CD4-positive, alpha-beta T cell (primary cell): ENCODE results near the gene OSCP1. TPM values are rescaled to one million over a fixed set of nuclear protein-coding genes. Genes with fewer than 3 reads are reported as not detected.
"Not testable (repeated sequence)": the region's sequence is repeated elsewhere in the genome, so short reads cannot be mapped to it uniquely, and the experiment has no call there.

ENCODE experiments used
- ATAC-seq: fragments of 200-7000 bp; cut with Tn5 transposase; one replicate; pipeline ENCODE4 v1.10.0; 2022; ENCODE audit warnings: mild to moderate bottlenecking; ENCODE audit not compliant: poor library complexity
- CTCF ChIA-PET: fragments of 350-600 bp; sonication (Branson Sonifier 250); formaldehyde crosslinking; loops from one replicate; lab custom pipeline; 2021; ENCODE audit warnings: antibody characterized with exemption, inconsistent platforms; lab: Charles Lee
- POLR2A ChIA-PET: fragments of 350-600 bp; sonication (Branson Sonifier 250); formaldehyde crosslinking; loops from one replicate; lab custom pipeline; 2021; ENCODE audit warnings: antibody characterized with exemption, inconsistent platforms; lab: Charles Lee
- DNase-seq, 14 experiments: peaks; one replicate each; pipeline ENCODE4 v3.0.0-alpha.2; 2013 to 2020; ENCODE audit warnings: mixed read lengths in 2 of 14
- H3K27ac ChIP-seq, 2 donors: one replicate each; pipeline versions ENCODE4 v1.5.1 to v1.7.0; 2013; ENCODE audit warnings: low read length in 2 of 2, low read depth in 1 of 2, mild to moderate bottlenecking in 1 of 2
- H3K27me3 ChIP-seq, 2 experiments: 1 replicate in 1 of 2; 2 replicates in 1 of 2; pipeline versions ENCODE4 v1.6.1 to v1.7.0; 2013; ENCODE audit warnings: low read length in 2 of 2, control low read depth in 1 of 2, mild to moderate bottlenecking in 1 of 2, moderate library complexity in 1 of 2; ENCODE audit not compliant: insufficient read depth in 2 of 2, control insufficient read depth in 1 of 2
- H3K36me3 ChIP-seq: one replicate; pipeline ENCODE4 v1.6.1; 2013; ENCODE audit warnings: low read length, control low read depth; ENCODE audit not compliant: insufficient read depth
- H3K4me1 ChIP-seq: one replicate; pipeline ENCODE4 v1.6.1; 2013; ENCODE audit warnings: low read length, control low read depth; ENCODE audit not compliant: insufficient read depth
- H3K4me3 ChIP-seq: one replicate; pipeline ENCODE4 v1.5.1; 2013; ENCODE audit warnings: mild to moderate bottlenecking, low read length, moderate library complexity
- H3K9me3 ChIP-seq, 2 experiments: 1 replicate in 1 of 2; 2 replicates in 1 of 2; pipeline versions ENCODE4 v1.6.1 to v1.7.0; 2013; ENCODE audit warnings: low read length in 2 of 2, mild to moderate bottlenecking in 2 of 2, control low read depth in 1 of 2, moderate library complexity in 1 of 2; ENCODE audit not compliant: control insufficient read depth in 1 of 2, insufficient read depth in 1 of 2
- H3K27ac Mint-ChIP-seq: one replicate; pipeline ENCODE4 v1.8.0; 2020; ENCODE audit warnings: mixed read lengths
- H3K27me3 Mint-ChIP-seq: one replicate; pipeline ENCODE4 v1.8.0; 2021; ENCODE audit warnings: mixed read lengths
- H3K36me3 Mint-ChIP-seq: one replicate; pipeline ENCODE4 v1.8.0; 2021; ENCODE audit warnings: low read depth, mixed read lengths
- H3K4me1 Mint-ChIP-seq: one replicate; pipeline ENCODE4 v1.8.0; 2021; ENCODE audit warnings: low read depth, mixed read lengths
- H3K4me3 Mint-ChIP-seq: one replicate; pipeline ENCODE4 v1.8.0; 2020; ENCODE audit warnings: mild to moderate bottlenecking, mixed read lengths
- H3K9me3 Mint-ChIP-seq: one replicate; pipeline ENCODE4 v1.8.0; 2020; ENCODE audit warnings: mixed read lengths
- CTCF ChIP-seq: fragments of 200-600 bp; IDR thresholded peaks from one replicate; pipeline ENCODE4 v1.8.0; 2022; ENCODE audit warnings: antibody characterized with exemption, mild to moderate bottlenecking
- intact Hi-C, 2 experiments: fragments of 100-400 bp; cut with DNase I in 1 of 2; cut with micrococcal nuclease in 1 of 2; formaldehyde crosslinking; loops; one replicate each; pipeline versions ENCODE4 v1.15.1 to v1.9.0; 2023 to 2025; cut with DNase I, micrococcal nuclease
- total RNA-seq, 174 experiments: library from RNA in 2 of 174; stranded (reverse) in 2 of 174; gene quantifications; one replicate each; pipeline ENCODE4 v1.2.3 and lab custom pipeline; 2021 to 2026

OSCP1 gene
- total RNA-seq, 2 experiments from 2014 or later, result 0.82 to 2.4 TPM

GRCh38 chr1:36493524-36493923, 43.3 kb upstream of the OSCP1 start:
- ATAC-seq (no peak), DNase-seq (no peak)
- no peak overlapping the region for H3K4me3 ChIP-seq
- Mint-ChIP-seq H3K4me3 (no peak overlapping the region), H3K27me3 (no peaks in the 10 kb centered on the region), H3K27ac (no peak overlapping the region), H3K9me3 (no peaks in the 10 kb centered on the region), H3K36me3 (no peaks in the 10 kb centered on the region), H3K4me1 (peaks cover 9% of the 10 kb centered on the region)
- no peaks in the 10 kb centered on the region for H3K4me1 ChIP-seq
- no peaks in the 10 kb centered on the region for H3K36me3 ChIP-seq
- no peak overlapping the region for H3K27ac ChIP-seq
- ChIA-PET CTCF (no interaction called here), POLR2A (no interaction called here)
- H3K9me3 ChIP-seq, result no peaks in the 10 kb centered on the region
- H3K27me3 ChIP-seq, result peaks cover 0 to 3% of the 10 kb centered on the region in 2 experiments
- intact Hi-C loops, result no loop called here
- no peak for TF ChIP-seq CTCF

GRCh38 chr1:36492491-36492890, 42.2 kb upstream of the OSCP1 start:
- H3K4me3 Mint-ChIP-seq, result no peak overlapping the region
- no peak overlapping the region for H3K27ac ChIP-seq
- POLR2A ChIA-PET, result no interaction called here
- intact Hi-C loops, result no loop called here
- no peaks in the 10 kb centered on the region for H3K36me3 ChIP-seq
- H3K9me3 Mint-ChIP-seq, result no peaks in the 10 kb centered on the region
- no peaks in the 10 kb centered on the region for H3K36me3 Mint-ChIP-seq
- no peak for TF ChIP-seq CTCF
- peaks cover 0 to 5% of the 10 kb centered on the region in 2 experiments for H3K27me3 ChIP-seq
- H3K4me1 Mint-ChIP-seq, result peaks cover 9% of the 10 kb centered on the region
- no peaks in the 10 kb centered on the region for H3K27me3 Mint-ChIP-seq
- no peaks in the 10 kb centered on the region for H3K4me1 ChIP-seq
- CTCF ChIA-PET, result no interaction called here
- no peak for ATAC-seq
- H3K27ac Mint-ChIP-seq, result no peak overlapping the region
- H3K9me3 ChIP-seq, result no peaks in the 10 kb centered on the region
- H3K4me3 ChIP-seq, result no peak overlapping the region
- DNase-seq, result no peak

- H3K9me3 ChIP-seq, H3K4me1 Mint-ChIP-seq, CTCF ChIA-PET: not testable (repeated sequence)
Measured at GRCh38 chr1:36489258-36490051, 39.2 kb upstream of the OSCP1 start.

GRCh38 chr1:36487906-36488305, 37.7 kb upstream of the OSCP1 start:
- H3K4me1 Mint-ChIP-seq, result peaks cover 9% of the 10 kb centered on the region
- POLR2A ChIA-PET, result no interaction called here

More at GRCh38 chr1:36489258-36490051, 39.2 kb upstream of the OSCP1 start:
- H3K36me3 Mint-ChIP-seq, POLR2A ChIA-PET, H3K27ac ChIP-seq, H3K36me3 ChIP-seq, H3K4me1 ChIP-seq, H3K4me3 ChIP-seq, H3K9me3 Mint-ChIP-seq, DNase-seq, H3K27me3 Mint-ChIP-seq, H3K4me3 Mint-ChIP-seq, intact Hi-C loops, ATAC-seq, H3K27me3 ChIP-seq, H3K27ac Mint-ChIP-seq: not testable (repeated sequence)

More at GRCh38 chr1:36487906-36488305, 37.7 kb upstream of the OSCP1 start:
- no peak for TF ChIP-seq CTCF
- no peak for DNase-seq
- CTCF ChIA-PET, result no interaction called here
- Histone ChIP-seq H3K27ac (no peak overlapping the region), H3K36me3 (no peaks in the 10 kb centered on the region), H3K27me3 (peaks cover 0 to 5% of the 10 kb centered on the region in 2 experiments), H3K4me1 (peaks cover 1% of the 10 kb centered on the region), H3K4me3 (no peak overlapping the region), H3K9me3 (no peaks in the 10 kb centered on the region)
- Mint-ChIP-seq H3K9me3 (no peaks in the 10 kb centered on the region), H3K36me3 (no peaks in the 10 kb centered on the region), H3K27me3 (no peaks in the 10 kb centered on the region), H3K27ac (no peak overlapping the region), H3K4me3 (no peak overlapping the region)
- intact Hi-C loops, result no loop called here
- no peak for ATAC-seq
